HEK293 (cell line): ENCODE results near the gene DPP9.

Experiments
- HOXD13 ChIP-seq: sonication (generic); formaldehyde crosslinking; IDR thresholded peaks from 2 replicates; pipeline ENCODE4 v1.8.0; 2022; ENCODE audit warnings: missing genetic modification reagents, borderline replicate concordance
- MYNN ChIP-seq: fragments of 450-650 bp; formaldehyde crosslinking; IDR thresholded peaks from 2 replicates; pipeline ENCODE4 v1.5.1; 2016; ENCODE audit warnings: missing biosample characterization, missing genetic modification characterization, borderline replicate concordance
- YY1 ChIP-seq: fragments of 450-650 bp; formaldehyde crosslinking; IDR thresholded peaks from 2 replicates; pipeline ENCODE4 v1.5.1; 2018; ENCODE audit warnings: missing biosample characterization, missing genetic modification characterization
- ZFP41 ChIP-seq: fragments of 450-650 bp; formaldehyde crosslinking; IDR thresholded peaks from 2 replicates; pipeline ENCODE4 v1.5.1; 2016; ENCODE audit warnings: missing biosample characterization, missing genetic modification characterization, borderline replicate concordance
- ZNF10 ChIP-seq: fragments of 450-650 bp; formaldehyde crosslinking; IDR thresholded peaks from 2 replicates; pipeline ENCODE4 v1.5.1; 2017; ENCODE audit warnings: missing biosample characterization, missing genetic modification characterization
- ZNF157 ChIP-seq: fragments of 450-650 bp; formaldehyde crosslinking; IDR thresholded peaks from 2 replicates; pipeline ENCODE4 v1.5.1; 2016; ENCODE audit warnings: missing biosample characterization, missing genetic modification characterization
- ZNF324 ChIP-seq: fragments of 450-650 bp; formaldehyde crosslinking; IDR thresholded peaks from 2 replicates; pipeline ENCODE4 v1.5.1; 2016; ENCODE audit warnings: missing biosample characterization, missing genetic modification characterization
- ZNF335 ChIP-seq: fragments of 450-650 bp; formaldehyde crosslinking; conservative IDR thresholded peaks from 2 replicates; pipeline ENCODE4 v1.5.1; 2016; ENCODE audit warnings: missing biosample characterization, missing genetic modification characterization
- ZNF404 ChIP-seq: fragments of 450-650 bp; formaldehyde crosslinking; IDR thresholded peaks from 2 replicates; pipeline ENCODE4 v1.5.1; 2017; ENCODE audit warnings: missing biosample characterization, missing genetic modification characterization
- ZNF529 ChIP-seq: fragments of 450-650 bp; formaldehyde crosslinking; IDR thresholded peaks from 2 replicates; pipeline ENCODE4 v1.5.1; 2017; ENCODE audit warnings: missing genetic modification characterization, missing biosample characterization; ENCODE audit not compliant: insufficient replicate concordance
- ZNF548 ChIP-seq: fragments of 450-650 bp; formaldehyde crosslinking; IDR thresholded peaks from 2 replicates; pipeline ENCODE4 v1.5.1; 2016; ENCODE audit warnings: missing biosample characterization, missing genetic modification characterization
- ZNF621 ChIP-seq: fragments of 450-650 bp; formaldehyde crosslinking; IDR thresholded peaks from 2 replicates; pipeline ENCODE4 v1.5.1; 2017; ENCODE audit warnings: missing biosample characterization, missing genetic modification characterization
- ZNF658 ChIP-seq: fragments of 450-650 bp; formaldehyde crosslinking; IDR thresholded peaks from 2 replicates; pipeline ENCODE4; 2016; ENCODE audit warnings: missing biosample characterization, missing genetic modification characterization
- ZNF785 ChIP-seq: fragments of 450-650 bp; formaldehyde crosslinking; IDR thresholded peaks from 2 replicates; pipeline ENCODE4 v1.5.1; 2016; ENCODE audit warnings: missing biosample characterization, missing genetic modification characterization
- ZNF791 ChIP-seq: fragments of 450-650 bp; formaldehyde crosslinking; IDR thresholded peaks from 2 replicates; pipeline ENCODE4 v1.5.1; 2016; ENCODE audit warnings: missing biosample characterization, missing genetic modification characterization
- TF ChIP-seq, protein P1 (sequence below): sonication (generic); formaldehyde crosslinking; IDR thresholded peaks from 2 replicates; pipeline ENCODE4 v1.8.1; 2022; ENCODE audit warnings: mild to moderate bottlenecking, moderate library complexity, missing genetic modification reagents
- TF ChIP-seq, protein P2 (sequence below): fragments of 450-650 bp; formaldehyde crosslinking; IDR thresholded peaks from 2 replicates; pipeline ENCODE4; 2016; ENCODE audit warnings: missing biosample characterization, missing genetic modification characterization
- TF ChIP-seq, protein P3 (sequence below): fragments of 450-650 bp; formaldehyde crosslinking; IDR thresholded peaks from 2 replicates; pipeline ENCODE4 v1.5.1; 2017; ENCODE audit warnings: missing biosample characterization, missing genetic modification characterization
- TF ChIP-seq, protein P4 (sequence below): fragments of 450-650 bp; formaldehyde crosslinking; IDR thresholded peaks from 2 replicates; pipeline ENCODE4 v1.5.1; 2016; ENCODE audit warnings: missing biosample characterization, missing genetic modification characterization
- TF ChIP-seq, protein P5 (sequence below): fragments of 450-650 bp; formaldehyde crosslinking; IDR thresholded peaks from 2 replicates; pipeline ENCODE4 v1.5.1; 2016; ENCODE audit warnings: missing biosample characterization, missing genetic modification characterization, low read depth
- TF ChIP-seq, protein P6 (sequence below): fragments of 450-650 bp; IDR thresholded peaks from 2 replicates; pipeline ENCODE4 v1.5.1; 2018; ENCODE audit warnings: missing biosample characterization, missing genetic modification characterization
- TF ChIP-seq, protein P7 (sequence below): fragments of 450-650 bp; formaldehyde crosslinking; IDR thresholded peaks from 2 replicates; pipeline ENCODE4 v1.5.1; 2016; ENCODE audit warnings: missing biosample characterization, missing genetic modification characterization
- TF ChIP-seq, protein P8 (sequence below): fragments of 450-650 bp; formaldehyde crosslinking; IDR thresholded peaks from 2 replicates; pipeline ENCODE4 v1.5.1; 2016; ENCODE audit warnings: missing biosample characterization, missing genetic modification characterization
- TF ChIP-seq, protein P9 (sequence below): fragments of 450-650 bp; formaldehyde crosslinking; IDR thresholded peaks from 2 replicates; pipeline ENCODE4 v1.5.1; 2016; ENCODE audit warnings: missing biosample characterization, missing genetic modification characterization, borderline replicate concordance

Gene DPP9

DNA sequence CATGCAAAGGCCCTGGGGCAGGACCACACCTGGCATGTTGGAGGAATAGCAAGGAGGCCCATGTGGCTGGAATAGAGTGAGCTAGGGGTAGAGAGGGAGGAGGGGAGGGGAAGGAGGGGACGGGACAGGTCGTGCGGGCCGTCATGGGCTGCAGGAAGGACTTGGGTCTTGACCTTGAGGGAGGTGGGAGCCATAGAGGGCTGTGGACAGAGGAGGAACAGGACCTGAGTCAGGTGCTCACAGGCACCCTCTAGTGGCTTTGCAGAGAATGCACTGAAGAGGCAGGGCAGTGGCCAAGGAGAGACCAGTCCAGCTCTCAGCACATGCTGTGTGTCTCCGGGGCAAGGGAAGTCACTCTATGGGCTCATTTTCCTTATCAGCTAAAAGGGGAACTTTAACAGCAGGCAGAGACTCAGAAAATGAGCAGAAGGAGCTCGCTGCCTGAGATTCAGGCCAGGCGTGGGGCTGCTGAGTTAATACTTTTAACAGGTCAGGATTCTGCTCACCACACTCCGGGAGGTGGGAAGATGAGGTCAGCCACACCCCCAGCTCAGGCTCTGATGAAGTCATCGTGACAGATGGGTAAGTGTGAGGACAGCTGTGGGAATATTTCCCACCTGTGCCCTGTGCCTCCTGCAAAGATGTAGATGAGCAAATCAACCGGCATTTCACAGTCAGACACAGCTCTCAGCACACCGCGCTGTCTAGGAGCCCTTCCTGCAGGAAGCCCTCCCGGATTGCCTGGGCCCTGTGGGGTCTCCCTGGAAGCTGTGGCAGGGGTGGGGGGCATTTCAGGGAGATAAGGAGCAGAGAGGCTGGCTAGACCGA is 90.3 kb downstream of the DPP9 start (continued):
- TF ChIP-seq, protein P1, sequence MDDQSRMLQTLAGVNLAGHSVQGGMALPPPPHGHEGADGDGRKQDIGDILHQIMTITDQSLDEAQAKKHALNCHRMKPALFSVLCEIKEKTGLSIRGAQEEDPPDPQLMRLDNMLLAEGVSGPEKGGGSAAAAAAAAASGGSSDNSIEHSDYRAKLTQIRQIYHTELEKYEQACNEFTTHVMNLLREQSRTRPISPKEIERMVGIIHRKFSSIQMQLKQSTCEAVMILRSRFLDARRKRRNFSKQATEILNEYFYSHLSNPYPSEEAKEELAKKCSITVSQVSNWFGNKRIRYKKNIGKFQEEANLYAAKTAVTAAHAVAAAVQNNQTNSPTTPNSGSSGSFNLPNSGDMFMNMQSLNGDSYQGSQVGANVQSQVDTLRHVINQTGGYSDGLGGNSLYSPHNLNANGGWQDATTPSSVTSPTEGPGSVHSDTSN (CRISPR knock-in tag): no peak
- no peak for TF ChIP-seq MYNN
- TF ChIP-seq ZNF785 (tag by site-specific recombination): no peak
- no peak for TF ChIP-seq ZNF529 (tag by site-specific recombination)
- TF ChIP-seq, protein P2, sequence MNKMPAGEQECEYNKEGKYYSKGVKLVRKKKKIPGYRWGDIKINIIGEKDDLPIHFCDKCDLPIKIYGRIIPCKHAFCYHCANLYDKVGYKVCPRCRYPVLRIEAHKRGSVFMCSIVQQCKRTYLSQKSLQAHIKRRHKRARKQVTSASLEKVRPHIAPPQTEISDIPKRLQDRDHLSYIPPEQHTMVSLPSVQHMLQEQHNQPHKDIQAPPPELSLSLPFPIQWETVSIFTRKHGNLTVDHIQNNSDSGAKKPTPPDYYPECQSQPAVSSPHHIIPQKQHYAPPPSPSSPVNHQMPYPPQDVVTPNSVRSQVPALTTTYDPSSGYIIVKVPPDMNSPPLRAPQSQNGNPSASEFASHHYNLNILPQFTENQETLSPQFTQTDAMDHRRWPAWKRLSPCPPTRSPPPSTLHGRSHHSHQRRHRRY (tag by site-specific recombination): no peak
- TF ChIP-seq, protein P3, sequence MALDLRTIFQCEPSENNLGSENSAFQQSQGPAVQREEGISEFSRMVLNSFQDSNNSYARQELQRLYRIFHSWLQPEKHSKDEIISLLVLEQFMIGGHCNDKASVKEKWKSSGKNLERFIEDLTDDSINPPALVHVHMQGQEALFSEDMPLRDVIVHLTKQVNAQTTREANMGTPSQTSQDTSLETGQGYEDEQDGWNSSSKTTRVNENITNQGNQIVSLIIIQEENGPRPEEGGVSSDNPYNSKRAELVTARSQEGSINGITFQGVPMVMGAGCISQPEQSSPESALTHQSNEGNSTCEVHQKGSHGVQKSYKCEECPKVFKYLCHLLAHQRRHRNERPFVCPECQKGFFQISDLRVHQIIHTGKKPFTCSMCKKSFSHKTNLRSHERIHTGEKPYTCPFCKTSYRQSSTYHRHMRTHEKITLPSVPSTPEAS: no peak
- TF ChIP-seq, protein P4, sequence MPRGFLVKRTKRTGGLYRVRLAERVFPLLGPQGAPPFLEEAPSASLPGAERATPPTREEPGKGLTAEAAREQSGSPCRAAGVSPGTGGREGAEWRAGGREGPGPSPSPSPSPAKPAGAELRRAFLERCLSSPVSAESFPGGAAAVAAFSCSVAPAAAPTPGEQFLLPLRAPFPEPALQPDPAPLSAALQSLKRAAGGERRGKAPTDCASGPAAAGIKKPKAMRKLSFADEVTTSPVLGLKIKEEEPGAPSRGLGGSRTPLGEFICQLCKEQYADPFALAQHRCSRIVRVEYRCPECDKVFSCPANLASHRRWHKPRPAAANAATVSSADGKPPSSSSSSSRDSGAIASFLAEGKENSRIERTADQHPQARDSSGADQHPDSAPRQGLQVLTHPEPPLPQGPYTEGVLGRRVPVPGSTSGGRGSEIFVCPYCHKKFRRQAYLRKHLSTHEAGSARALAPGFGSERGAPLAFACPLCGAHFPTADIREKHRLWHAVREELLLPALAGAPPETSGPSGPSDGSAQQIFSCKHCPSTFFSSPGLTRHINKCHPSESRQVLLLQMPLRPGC (tag by site-specific recombination): no peak
- TF ChIP-seq, protein P5, sequence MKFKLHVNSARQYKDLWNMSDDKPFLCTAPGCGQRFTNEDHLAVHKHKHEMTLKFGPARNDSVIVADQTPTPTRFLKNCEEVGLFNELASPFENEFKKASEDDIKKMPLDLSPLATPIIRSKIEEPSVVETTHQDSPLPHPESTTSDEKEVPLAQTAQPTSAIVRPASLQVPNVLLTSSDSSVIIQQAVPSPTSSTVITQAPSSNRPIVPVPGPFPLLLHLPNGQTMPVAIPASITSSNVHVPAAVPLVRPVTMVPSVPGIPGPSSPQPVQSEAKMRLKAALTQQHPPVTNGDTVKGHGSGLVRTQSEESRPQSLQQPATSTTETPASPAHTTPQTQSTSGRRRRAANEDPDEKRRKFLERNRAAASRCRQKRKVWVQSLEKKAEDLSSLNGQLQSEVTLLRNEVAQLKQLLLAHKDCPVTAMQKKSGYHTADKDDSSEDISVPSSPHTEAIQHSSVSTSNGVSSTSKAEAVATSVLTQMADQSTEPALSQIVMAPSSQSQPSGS (tag by site-specific recombination): peak; percentile 84
- TF ChIP-seq, protein P6, sequence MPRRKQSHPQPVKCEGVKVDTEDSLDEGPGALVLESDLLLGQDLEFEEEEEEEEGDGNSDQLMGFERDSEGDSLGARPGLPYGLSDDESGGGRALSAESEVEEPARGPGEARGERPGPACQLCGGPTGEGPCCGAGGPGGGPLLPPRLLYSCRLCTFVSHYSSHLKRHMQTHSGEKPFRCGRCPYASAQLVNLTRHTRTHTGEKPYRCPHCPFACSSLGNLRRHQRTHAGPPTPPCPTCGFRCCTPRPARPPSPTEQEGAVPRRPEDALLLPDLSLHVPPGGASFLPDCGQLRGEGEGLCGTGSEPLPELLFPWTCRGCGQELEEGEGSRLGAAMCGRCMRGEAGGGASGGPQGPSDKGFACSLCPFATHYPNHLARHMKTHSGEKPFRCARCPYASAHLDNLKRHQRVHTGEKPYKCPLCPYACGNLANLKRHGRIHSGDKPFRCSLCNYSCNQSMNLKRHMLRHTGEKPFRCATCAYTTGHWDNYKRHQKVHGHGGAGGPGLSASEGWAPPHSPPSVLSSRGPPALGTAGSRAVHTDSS (tag by site-specific recombination): no peak
- peak; percentile 12; the same call in 1 of the 2 replicates for TF ChIP-seq ZNF324 (tag by site-specific recombination)
- no peak for TF ChIP-seq ZNF658
- no peak for TF ChIP-seq ZNF791
- TF ChIP-seq ZNF404 (tag by site-specific recombination): no peak
- no peak for TF ChIP-seq ZFP41 (tag by site-specific recombination)
- no peak for TF ChIP-seq ZNF621 (tag by site-specific recombination)
- no peak for TF ChIP-seq YY1
- no peak for TF ChIP-seq ZNF10 (tag by site-specific recombination)
- no peak for TF ChIP-seq ZNF548 (tag by site-specific recombination)
- TF ChIP-seq HOXD13 (CRISPR knock-in tag): no peak
- TF ChIP-seq, protein P7, sequence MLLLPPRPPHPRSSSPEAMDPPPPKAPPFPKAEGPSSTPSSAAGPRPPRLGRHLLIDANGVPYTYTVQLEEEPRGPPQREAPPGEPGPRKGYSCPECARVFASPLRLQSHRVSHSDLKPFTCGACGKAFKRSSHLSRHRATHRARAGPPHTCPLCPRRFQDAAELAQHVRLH: peak; percentile 99
- TF ChIP-seq, protein P8, sequence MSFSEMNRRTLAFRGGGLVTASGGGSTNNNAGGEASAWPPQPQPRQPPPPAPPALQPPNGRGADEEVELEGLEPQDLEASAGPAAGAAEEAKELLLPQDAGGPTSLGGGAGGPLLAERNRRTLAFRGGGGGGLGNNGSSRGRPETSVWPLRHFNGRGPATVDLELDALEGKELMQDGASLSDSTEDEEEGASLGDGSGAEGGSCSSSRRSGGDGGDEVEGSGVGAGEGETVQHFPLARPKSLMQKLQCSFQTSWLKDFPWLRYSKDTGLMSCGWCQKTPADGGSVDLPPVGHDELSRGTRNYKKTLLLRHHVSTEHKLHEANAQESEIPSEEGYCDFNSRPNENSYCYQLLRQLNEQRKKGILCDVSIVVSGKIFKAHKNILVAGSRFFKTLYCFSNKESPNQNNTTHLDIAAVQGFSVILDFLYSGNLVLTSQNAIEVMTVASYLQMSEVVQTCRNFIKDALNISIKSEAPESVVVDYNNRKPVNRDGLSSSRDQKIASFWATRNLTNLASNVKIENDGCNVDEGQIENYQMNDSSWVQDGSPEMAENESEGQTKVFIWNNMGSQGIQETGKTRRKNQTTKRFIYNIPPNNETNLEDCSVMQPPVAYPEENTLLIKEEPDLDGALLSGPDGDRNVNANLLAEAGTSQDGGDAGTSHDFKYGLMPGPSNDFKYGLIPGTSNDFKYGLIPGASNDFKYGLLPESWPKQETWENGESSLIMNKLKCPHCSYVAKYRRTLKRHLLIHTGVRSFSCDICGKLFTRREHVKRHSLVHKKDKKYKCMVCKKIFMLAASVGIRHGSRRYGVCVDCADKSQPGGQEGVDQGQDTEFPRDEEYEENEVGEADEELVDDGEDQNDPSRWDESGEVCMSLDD (tag by site-specific recombination): no peak; the same call in 1 of the 2 replicates
- peak; percentile 71 for TF ChIP-seq ZNF335
- TF ChIP-seq, protein P9, sequence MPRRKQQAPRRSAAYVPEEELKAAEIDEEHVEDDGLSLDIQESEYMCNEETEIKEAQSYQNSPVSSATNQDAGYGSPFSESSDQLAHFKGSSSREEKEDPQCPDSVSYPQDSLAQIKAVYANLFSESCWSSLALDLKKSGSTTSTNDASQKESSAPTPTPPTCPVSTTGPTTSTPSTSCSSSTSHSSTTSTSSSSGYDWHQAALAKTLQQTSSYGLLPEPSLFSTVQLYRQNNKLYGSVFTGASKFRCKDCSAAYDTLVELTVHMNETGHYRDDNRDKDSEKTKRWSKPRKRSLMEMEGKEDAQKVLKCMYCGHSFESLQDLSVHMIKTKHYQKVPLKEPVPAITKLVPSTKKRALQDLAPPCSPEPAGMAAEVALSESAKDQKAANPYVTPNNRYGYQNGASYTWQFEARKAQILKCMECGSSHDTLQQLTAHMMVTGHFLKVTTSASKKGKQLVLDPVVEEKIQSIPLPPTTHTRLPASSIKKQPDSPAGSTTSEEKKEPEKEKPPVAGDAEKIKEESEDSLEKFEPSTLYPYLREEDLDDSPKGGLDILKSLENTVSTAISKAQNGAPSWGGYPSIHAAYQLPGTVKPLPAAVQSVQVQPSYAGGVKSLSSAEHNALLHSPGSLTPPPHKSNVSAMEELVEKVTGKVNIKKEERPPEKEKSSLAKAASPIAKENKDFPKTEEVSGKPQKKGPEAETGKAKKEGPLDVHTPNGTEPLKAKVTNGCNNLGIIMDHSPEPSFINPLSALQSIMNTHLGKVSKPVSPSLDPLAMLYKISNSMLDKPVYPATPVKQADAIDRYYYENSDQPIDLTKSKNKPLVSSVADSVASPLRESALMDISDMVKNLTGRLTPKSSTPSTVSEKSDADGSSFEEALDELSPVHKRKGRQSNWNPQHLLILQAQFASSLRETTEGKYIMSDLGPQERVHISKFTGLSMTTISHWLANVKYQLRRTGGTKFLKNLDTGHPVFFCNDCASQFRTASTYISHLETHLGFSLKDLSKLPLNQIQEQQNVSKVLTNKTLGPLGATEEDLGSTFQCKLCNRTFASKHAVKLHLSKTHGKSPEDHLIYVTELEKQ (tag by site-specific recombination): peak; percentile 12; the same call in 1 of the 2 replicates
- TF ChIP-seq ZNF157 (tag by site-specific recombination): no peak
